NT2/D1 (cell line): ENCODE measurements around the gene RAB40C.

Experiments used
- DNase-seq: peaks from one replicate; pipeline ENCODE4 v3.0.0-alpha.2; 2011; ENCODE audit warnings: low read depth, low spot score
- H3K27me3 ChIP-seq: 2 replicates; pipeline ENCODE4 v1.6.0; 2011; ENCODE audit warnings: mild to moderate bottlenecking; ENCODE audit not compliant: insufficient read length, insufficient read depth
- H3K36me3 ChIP-seq: 2 replicates; pipeline ENCODE4 v1.6.1; 2011; ENCODE audit warnings: mild to moderate bottlenecking, low read length, mixed read lengths; ENCODE audit not compliant: insufficient read depth, insufficient read length
- H3K4me1 ChIP-seq: 2 replicates; pipeline ENCODE4 v1.5.1; 2011; ENCODE audit not compliant: insufficient read depth, insufficient read length
- H3K4me3 ChIP-seq: 2 replicates; pipeline ENCODE4 v1.5.1; 2011; ENCODE audit warnings: low read depth; ENCODE audit not compliant: insufficient read length
- H3K9ac ChIP-seq: 2 replicates; pipeline ENCODE4 v1.6.0; 2011; ENCODE audit warnings: low read depth; ENCODE audit not compliant: insufficient read length
- H3K9me3 ChIP-seq: 2 replicates; pipeline ENCODE4 v1.5.1; 2011; ENCODE audit warnings: mild to moderate bottlenecking, low read length; ENCODE audit not compliant: insufficient read depth
- SUZ12 ChIP-seq: IDR thresholded peaks from 2 replicates; pipeline ENCODE4 v1.6.1; 2011; ENCODE audit not compliant: insufficient read length, insufficient read depth; ENCODE audit errors: extremely low read depth
- YY1 ChIP-seq: IDR thresholded peaks from 2 replicates; pipeline ENCODE4 v1.6.1; 2011; ENCODE audit not compliant: insufficient read length, insufficient read depth
- ZNF274 ChIP-seq: IDR thresholded peaks from 2 replicates; pipeline ENCODE4 v1.6.1; 2011; ENCODE audit warnings: mild to moderate bottlenecking, low read depth, low read length

Gene RAB40C

GRCh38 chr16:629185-629832 is 39.4 kb downstream of the RAB40C start:
- Histone ChIP-seq H3K27me3 (no peaks in the 10 kb centered on the region), H3K9ac (peak overlapping the region; percentile 44), H3K36me3 (peaks cover 51% of the 10 kb centered on the region), H3K4me1 (peaks cover 58% of the 10 kb centered on the region), H3K4me3 (no peak overlapping the region), H3K9me3 (no peaks in the 10 kb centered on the region)
- DNase-seq = no peak
- TF ChIP-seq ZNF274 (no peak), SUZ12 (no peak), YY1 (no peak)

GRCh38 chr16:629833-630248 is 40.0 kb downstream of the RAB40C start:
- no peak for TF ChIP-seq YY1
- no peak for TF ChIP-seq ZNF274
- no peak for TF ChIP-seq SUZ12
- Histone ChIP-seq H3K9ac (peak overlapping the region; percentile 87), H3K4me3 (peak overlapping the region; percentile 46), H3K4me1 (peaks cover 53% of the 10 kb centered on the region), H3K27me3 (no peaks in the 10 kb centered on the region), H3K9me3 (no peaks in the 10 kb centered on the region), H3K36me3 (peaks cover 56% of the 10 kb centered on the region)
- no peak for DNase-seq

GRCh38 chr16:630249-630814 is 40.5 kb downstream of the RAB40C start:
- H3K9ac ChIP-seq = peak overlapping the region; percentile 87
- DNase-seq = no peak
- H3K4me1 ChIP-seq = peaks cover 52% of the 10 kb centered on the region
- no peak for TF ChIP-seq ZNF274
- no peak for TF ChIP-seq YY1
- TF ChIP-seq SUZ12 = no peak
- no peaks in the 10 kb centered on the region for H3K27me3 ChIP-seq
- no peaks in the 10 kb centered on the region for H3K9me3 ChIP-seq
- H3K4me3 ChIP-seq = peak overlapping the region; percentile 46
- peaks cover 55% of the 10 kb centered on the region for H3K36me3 ChIP-seq

- H3K4me3 ChIP-seq = peak within 1 kb of the TSS; percentile 46
- H3K27me3 ChIP-seq = no peaks in the 10 kb centered on the region
- peaks cover 49% of the 10 kb centered on the region for H3K36me3 ChIP-seq
- H3K9ac ChIP-seq = peak within 1 kb of the TSS; percentile 87
- TF ChIP-seq ZNF274 = no peak
- TF ChIP-seq YY1 = no peak
- no peak for TF ChIP-seq SUZ12
- DNase-seq = no peak
- peaks cover 54% of the 10 kb centered on the region for H3K4me1 ChIP-seq
- no peaks in the 10 kb centered on the region for H3K9me3 ChIP-seq
These were observed 41.0 kb downstream of the RAB40C start, which contains the start of gene WFIKKN1 for GRCh38 chr16:630815-631405. Gene WFIKKN1 (plus strand): TSS chr16:630985. CDS start chr16:631254, 269 bp downstream.

- Histone ChIP-seq H3K4me3 (no peak overlapping the region), H3K9ac (peak overlapping the region; percentile 44), H3K27me3 (no peaks in the 10 kb centered on the region), H3K36me3 (peaks cover 44% of the 10 kb centered on the region), H3K9me3 (no peaks in the 10 kb centered on the region), H3K4me1 (peaks cover 49% of the 10 kb centered on the region)
- TF ChIP-seq ZNF274 (no peak), YY1 (no peak), SUZ12 (no peak)
- no peak for DNase-seq
These were observed 42.0 kb downstream of the RAB40C start for GRCh38 chr16:631808-632358.

GRCh38 chr16:632486-633335 is 42.8 kb downstream of the RAB40C start:
- DNase-seq = no peak
- peaks cover 39% of the 10 kb centered on the region for H3K36me3 ChIP-seq
- no peak overlapping the region for H3K4me3 ChIP-seq
- peaks cover 44% of the 10 kb centered on the region for H3K4me1 ChIP-seq
- H3K27me3 ChIP-seq = no peaks in the 10 kb centered on the region
- H3K9ac ChIP-seq = peak overlapping the region; percentile 44
- H3K9me3 ChIP-seq = no peaks in the 10 kb centered on the region
- TF ChIP-seq ZNF274 (no peak), SUZ12 (no peak), YY1 (no peak)
